Aorta (tissue), 5 donors: ENCODE data around the gene FOSL1. TPM values are rescaled to one million over a fixed set of nuclear protein-coding genes. Genes with fewer than 3 reads are reported as not detected.

Source experiments
- ATAC-seq: fragments of 200-7000 bp; cut with Tn5 transposase; one replicate; pipeline ENCODE4 v1.9.1; 2022; ENCODE audit warnings: moderate library complexity; ENCODE audit not compliant: low FRiP score
- DNase-seq, 2 donors: peaks; one replicate each; pipeline ENCODE4 v3.0.0-alpha.2; 2020
- H3K27ac ChIP-seq, 2 donors: one replicate each; pipeline ENCODE4 v1.5.1; 2013; ENCODE audit warnings: low read length in 2 of 2, mild to moderate bottlenecking in 2 of 2, moderate library complexity in 2 of 2, control low read depth in 1 of 2, inconsistent platforms in 1 of 2, low read depth in 1 of 2
- H3K27me3 ChIP-seq, 2 donors: one replicate each; pipeline ENCODE4 v1.6.1; 2013; ENCODE audit warnings: control low read depth in 1 of 2, low read length in 1 of 2, mild to moderate bottlenecking in 1 of 2, moderate library complexity in 1 of 2; ENCODE audit not compliant: insufficient read depth in 2 of 2, control insufficient read depth in 1 of 2
- H3K36me3 ChIP-seq, 2 donors: one replicate each; pipeline ENCODE4 v1.6.1; 2013; ENCODE audit warnings: control low read depth in 1 of 2, low read length in 1 of 2, mild to moderate bottlenecking in 1 of 2; ENCODE audit not compliant: insufficient read depth in 2 of 2, control insufficient read depth in 1 of 2
- H3K4me1 ChIP-seq, 2 donors: one replicate each; pipeline ENCODE4 v1.6.1; 2013; ENCODE audit warnings: low read length in 2 of 2, control low read depth in 1 of 2, mild to moderate bottlenecking in 1 of 2, moderate library complexity in 1 of 2; ENCODE audit not compliant: insufficient read depth in 2 of 2, control insufficient read depth in 1 of 2
- H3K4me3 ChIP-seq, 2 donors: one replicate each; pipeline ENCODE4 v1.5.1; 2013; ENCODE audit warnings: low read length in 2 of 2, control low read depth in 1 of 2, mild to moderate bottlenecking in 1 of 2
- H3K9me3 ChIP-seq: one replicate; pipeline ENCODE4 v1.6.1; 2013; ENCODE audit warnings: mild to moderate bottlenecking, low read length; ENCODE audit not compliant: control insufficient read depth
- WGBS, 2 donors: extraction: QIAGEN DNeasy Blood & Tissue Kit; methylation state at CpG; one replicate each; pipeline ENCODE4 v1.1.7; 2013; 5-methylcytosine and 5-hydroxymethylcytosine counted together
- intact Hi-C, 2 donors: fragments of 100-400 bp; cut with DNase I; formaldehyde crosslinking; loops; one replicate each; pipeline versions ENCODE4 v1.14.2 to v1.15.0; 2022
- polyA plus RNA-seq, 2 donors: library from polyadenylated mRNA; stranded (reverse); fragments of 200-250 nt; gene quantifications; one replicate each; pipeline ENCODE4 v1.2.3, GENCODE V29; 2013
- total RNA-seq, 2 donors: library from RNA; stranded (reverse); fragmentation: NEBNext Ultra II Directional; extraction: Animal tissue kit (Norgen Biotek cat#: 25700); gene quantifications; one replicate each; pipeline ENCODE4 v1.2.1, GENCODE V29; 2021
- donor health status: healthy with polysubstance abuse.
- donor health status: Bipolar disorder and iron deficiency.
- donor health status: DM: no; HTN: no; CAD: no.
- donor health status: DM: no; HTN: no; CAD: no.
- donor health status: DM: yes; HTN: yes; CAD: no.

The FOSL1 gene
- total and polyA plus RNA-seq, 4 donors, result 1.6 to 31.9 (median 6.8) TPM

DNA sequence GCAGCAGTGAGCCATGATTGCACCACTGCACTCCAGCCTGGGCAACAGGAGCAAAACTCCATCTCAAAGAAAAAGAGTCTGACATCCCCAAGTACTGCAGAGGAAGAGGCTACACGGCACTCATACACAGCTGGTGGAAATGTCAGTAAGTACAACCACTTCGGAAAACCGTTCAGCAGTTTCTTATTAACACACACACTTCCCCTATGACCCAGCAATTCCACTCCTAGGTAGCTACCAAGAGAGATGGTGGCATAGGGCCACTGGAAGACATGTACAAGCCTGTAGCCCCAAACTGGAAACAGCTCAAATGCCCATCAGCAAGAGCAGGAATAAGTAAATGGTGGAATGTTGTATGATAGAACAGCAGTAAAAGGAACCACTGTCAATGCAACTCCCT, 22.4 kb upstream of the FOSL1 start:
- Histone ChIP-seq H3K9me3 (no peaks in the 10 kb centered on the region), H3K27ac (no peak overlapping the region), H3K36me3 (no peaks in the 10 kb centered on the region), H3K27me3 (no peaks in the 10 kb centered on the region), H3K4me1 (no peaks in the 10 kb centered on the region), H3K4me3 (no peak overlapping the region)
- 87% methylated on average over 3 of the region's 3 CpGs for WGBS, 2 donors
- intact Hi-C loops, result loop anchor here in 1 of 2 donors (5.0 kb wide), 2 partner anchors 35 to 40 kb away; partner anchors contain the start of genes FIBP and SART1
- ATAC-seq (no peak), DNase-seq (no peak)

DNA sequence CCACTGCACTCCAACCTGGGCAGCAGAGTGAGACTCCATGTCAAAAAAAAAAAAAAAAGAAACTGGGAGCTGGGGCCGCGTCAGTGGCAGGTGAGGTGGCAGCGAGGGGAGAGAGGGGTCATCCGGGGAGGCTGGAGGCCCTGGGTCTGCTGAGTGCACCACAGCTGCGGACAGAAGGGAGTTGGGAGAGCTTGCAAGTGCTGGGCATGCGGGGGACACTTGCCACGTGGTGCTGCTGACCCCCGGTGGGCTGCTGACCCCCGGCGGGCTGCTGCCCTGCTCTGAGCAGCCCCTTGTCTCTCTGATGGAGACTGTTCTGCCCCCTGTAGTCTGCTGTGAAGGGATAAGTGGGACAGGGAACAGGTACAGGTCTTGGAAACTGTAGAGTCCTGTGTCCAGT, 21.7 kb upstream of the FOSL1 start:
- H3K27ac ChIP-seq, result no peak overlapping the region
- no peaks in the 10 kb centered on the region for H3K36me3 ChIP-seq
- no peak for DNase-seq
- ATAC-seq, result no peak
- intact Hi-C loops, result loop anchor here in 1 of 2 donors (5.0 kb wide), 2 partner anchors 35 to 40 kb away; partner anchors contain the start of genes FIBP and SART1
- no peak overlapping the region for H3K4me3 ChIP-seq
- no peaks in the 10 kb centered on the region for H3K4me1 ChIP-seq
- 88 to 90% methylated on average over 10 of the region's 10 CpGs for WGBS, 2 donors
- no peaks in the 10 kb centered on the region for H3K27me3 ChIP-seq
- no peaks in the 10 kb centered on the region for H3K9me3 ChIP-seq

DNA sequence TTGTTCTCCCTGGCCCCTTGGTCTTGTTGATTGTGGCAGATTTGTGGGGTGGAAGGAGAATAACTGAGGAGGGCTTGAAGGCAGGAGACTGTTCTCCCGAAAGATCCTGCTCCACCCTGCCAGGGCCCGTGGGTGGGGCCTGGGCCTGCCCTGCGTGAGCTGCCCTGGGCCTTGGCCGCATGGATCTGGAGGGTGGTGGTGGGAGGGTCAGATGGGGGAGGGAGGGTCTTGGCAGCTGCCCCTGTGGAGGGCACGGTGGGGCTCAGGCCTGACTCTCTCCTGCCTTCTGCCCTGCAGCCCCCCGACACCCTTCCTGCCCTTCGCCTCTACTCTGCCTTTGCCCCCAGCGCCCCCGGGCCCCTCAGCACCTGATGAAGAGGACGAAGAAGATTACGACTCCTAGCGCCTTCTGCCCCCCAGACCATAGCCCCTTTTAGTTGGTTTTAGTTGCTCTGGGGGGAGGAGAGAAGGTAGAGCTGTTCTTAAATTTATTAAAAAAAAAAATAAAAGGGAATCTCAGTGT, 20.9 kb upstream of the FOSL1 start:
- Histone ChIP-seq H3K27ac (no peak overlapping the region), H3K27me3 (no peaks in the 10 kb centered on the region), H3K9me3 (no peaks in the 10 kb centered on the region), H3K4me3 (no peak overlapping the region), H3K4me1 (no peaks in the 10 kb centered on the region), H3K36me3 (no peaks in the 10 kb centered on the region)
- no peak for DNase-seq
- no peak for ATAC-seq
- intact Hi-C loops, result loop anchor here in 1 of 2 donors (5.0 kb wide), 2 partner anchors 34 to 41 kb away; partner anchors contain the start of genes FIBP and SART1
- 63 to 71% methylated on average over 12 of the region's 12 CpGs for whole genome bisulfite sequencing, 2 donors

DNA sequence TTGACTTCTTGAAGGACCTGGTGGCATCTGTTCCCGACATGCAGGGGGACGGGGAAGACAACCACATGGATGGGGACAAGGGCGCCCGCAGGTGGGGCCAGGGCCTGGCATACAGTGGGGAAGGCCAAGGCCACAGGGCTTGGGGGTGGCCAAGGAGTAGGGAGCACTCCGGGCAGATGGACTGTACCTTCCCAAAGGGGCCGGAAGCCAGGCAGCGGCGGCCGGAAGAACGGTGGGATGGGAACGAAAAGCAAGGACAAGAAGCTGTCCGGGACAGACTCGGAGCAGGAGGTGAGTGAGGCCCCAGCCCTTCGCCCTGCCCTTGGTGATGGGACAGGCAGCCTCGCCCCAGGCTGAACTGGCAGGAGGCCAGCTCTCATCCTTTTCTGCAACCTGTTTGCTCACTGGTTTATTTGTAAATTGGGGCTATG, 20.2 kb upstream of the FOSL1 start:
- ATAC-seq (no peak), DNase-seq (no peak)
- Histone ChIP-seq H3K4me1 (peaks cover 0 to 1% of the 10 kb centered on the region in 2 donors), H3K27ac (no peak overlapping the region), H3K36me3 (no peaks in the 10 kb centered on the region), H3K9me3 (no peaks in the 10 kb centered on the region), H3K4me3 (peak overlapping the region in 1 of 2 donors; percentile 51), H3K27me3 (no peaks in the 10 kb centered on the region)
- intact Hi-C loops, result loop anchor here in 1 of 2 donors (5.0 kb wide), 2 partner anchors 33 to 42 kb away; partner anchors contain the start of genes FIBP and SART1
- WGBS, 2 donors, result 55 to 66% methylated on average over 15 of the region's 15 CpGs

DNA sequence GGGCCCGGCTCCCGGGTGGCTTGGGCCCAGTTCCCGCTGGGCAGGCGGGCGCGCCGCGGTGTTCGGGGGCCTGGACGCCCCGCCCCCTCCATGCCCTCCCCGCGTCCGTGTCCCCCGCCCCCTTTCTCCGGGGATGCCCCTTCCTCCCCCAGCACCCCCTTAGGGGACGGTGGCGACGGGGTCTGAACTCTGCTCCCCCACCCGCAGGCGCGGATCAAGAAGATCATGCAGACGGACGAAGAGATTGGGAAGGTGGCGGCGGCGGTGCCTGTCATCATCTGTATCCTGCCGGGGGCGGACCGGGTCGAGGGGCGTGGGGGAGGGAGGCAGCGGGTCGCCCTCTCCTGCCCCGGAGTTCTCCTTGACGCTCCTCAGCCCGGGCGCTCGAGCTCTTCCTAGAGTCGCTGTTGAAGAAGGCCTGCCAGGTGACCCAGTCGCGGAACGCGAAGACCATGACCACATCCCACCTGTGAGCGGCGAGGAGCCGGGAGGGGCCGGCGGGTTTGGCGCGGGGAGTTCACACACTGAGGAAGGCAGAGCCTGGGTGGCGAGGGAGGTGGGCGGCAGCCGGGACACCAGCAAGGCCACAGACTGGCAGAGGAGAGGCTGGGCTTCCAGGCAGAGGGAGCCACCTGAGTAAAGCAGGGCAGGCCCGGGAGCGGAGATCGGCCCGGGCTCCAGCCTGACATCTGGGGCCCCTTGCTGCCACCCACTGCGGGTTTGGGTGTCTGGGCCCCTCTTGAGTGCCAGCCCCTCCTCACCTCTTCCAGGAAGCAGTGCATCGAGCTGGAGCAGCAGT, 19.6 kb upstream of the FOSL1 start:
- 0 to 1% methylated on average over 51 to 60 of the region's 60 CpGs for WGBS, 2 donors
- H3K9me3 ChIP-seq, result no peaks in the 10 kb centered on the region
- peak; percentile 42 for ATAC-seq
- peaks cover 0 to 1% of the 10 kb centered on the region in 2 donors for H3K4me1 ChIP-seq
- DNase-seq, result peak in 1 of 2 donors; percentile 77
- intact Hi-C loops, result loop anchor here (1.0 to 5.0 kb wide), 5 partner anchors 31 to 61 kb away; partner anchors contain the start of genes FIBP (in 2 of the 2), SART1 (in 2 of the 2) and CFL1 (in 1 of the 2)
- H3K4me3 ChIP-seq, result peak overlapping the region; percentile 51 to 64
- no peaks in the 10 kb centered on the region for H3K27me3 ChIP-seq
- H3K36me3 ChIP-seq, result no peaks in the 10 kb centered on the region
- peak overlapping the region in 1 of 2 donors; percentile 74 for H3K27ac ChIP-seq

DNA sequence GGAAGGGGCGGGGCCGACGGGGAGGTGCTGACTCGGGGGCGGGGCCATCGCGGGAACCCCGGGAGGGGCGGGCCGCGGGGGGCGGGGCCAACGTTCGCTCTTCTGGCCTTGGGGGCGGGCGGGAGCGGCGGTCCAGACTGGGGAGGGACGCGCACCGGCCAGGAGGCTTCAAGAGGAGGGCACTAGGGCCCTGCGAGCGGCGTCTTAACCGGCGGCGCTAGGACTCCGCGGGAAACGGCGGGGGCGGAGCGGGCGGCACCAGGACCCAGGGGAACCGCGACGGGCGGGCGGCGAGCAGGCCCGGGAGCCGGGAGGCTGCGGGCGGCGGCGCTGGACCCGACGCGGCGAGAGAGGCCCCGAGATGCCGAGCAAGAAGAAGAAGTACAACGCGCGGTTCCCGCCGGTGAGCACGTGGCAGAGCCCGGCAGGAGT, 19.0 kb upstream of the FOSL1 start, which contains the start of gene DRAP1:
TSS of gene DRAP1 (plus strand) at position 286 of the 432 bp plus-strand sequence. CDS start at position 362, 76 bp downstream.
- Histone ChIP-seq H3K27me3 (no peaks in the 10 kb centered on the region), H3K9me3 (no peaks in the 10 kb centered on the region), H3K4me3 (peak within 1 kb of the TSS; percentile 68 to 89), H3K27ac (peak within 1 kb of the TSS; percentile 83 to 91), H3K36me3 (no peaks in the 10 kb centered on the region), H3K4me1 (peaks cover 0 to 1% of the 10 kb centered on the region in 2 donors)
- intact Hi-C loops, result loop anchor here in 1 of 2 donors (1.0 to 2.0 kb wide), 3 partner anchors 30 to 61 kb away; partner anchors contain the start of genes CFL1, FIBP and SART1
- WGBS, 2 donors, result 1 to 2% methylated on average over 18 to 59 of the region's 59 CpGs
- ATAC-seq, result peak; percentile 95
- peak; percentile 99 to 100 for DNase-seq

DNA sequence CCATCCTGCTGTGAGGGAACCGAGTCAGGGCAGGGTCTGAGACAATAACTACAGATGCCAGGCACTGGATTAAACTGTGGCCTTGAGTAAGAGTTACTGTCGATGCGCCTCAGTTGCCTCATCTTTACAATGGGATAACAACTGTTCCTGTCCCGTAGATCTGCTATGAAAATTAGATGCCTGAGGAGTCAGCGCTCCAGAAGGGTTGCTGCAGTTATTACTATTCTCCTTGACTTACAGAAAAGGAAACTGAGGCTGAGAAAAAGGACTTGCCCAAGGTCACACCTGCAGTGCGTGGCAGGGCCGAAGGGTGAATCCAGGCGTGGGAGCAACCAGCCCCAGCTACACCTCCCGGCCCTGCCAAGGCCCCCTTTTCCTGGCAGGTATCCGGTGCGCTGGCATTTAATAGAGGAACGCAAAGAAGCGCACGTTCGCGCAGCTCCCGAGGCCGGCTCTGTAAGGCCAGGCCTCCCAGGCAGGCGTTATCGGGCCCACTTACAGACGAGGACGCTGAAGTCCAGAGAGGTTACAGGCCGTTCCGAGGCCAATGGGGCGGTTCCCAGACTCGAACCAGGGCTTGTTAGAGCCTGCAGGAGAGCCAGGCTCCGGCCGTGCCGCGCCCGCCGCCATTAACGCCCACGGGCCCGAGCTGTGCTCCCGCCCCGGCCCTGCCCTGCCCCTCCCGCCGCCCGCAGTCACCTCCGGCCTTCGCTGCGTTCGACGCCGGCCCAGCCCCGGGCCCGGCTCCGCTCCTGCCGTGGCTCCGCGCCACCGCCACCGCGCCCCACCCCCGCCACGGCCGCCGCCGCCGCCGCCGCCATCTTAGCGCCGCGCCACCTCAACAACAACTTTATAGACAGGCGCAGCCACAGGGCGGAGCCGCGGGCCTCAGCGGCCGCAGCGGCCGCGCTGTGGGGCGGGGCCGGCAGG, 18.3 kb upstream of the FOSL1 start, which contains the start of gene C11orf68:
TSS of gene C11orf68 (minus strand) at position 852 of the 930 bp plus-strand sequence. CDS start at position 821, 31 bp downstream.
- Histone ChIP-seq H3K4me3 (peak within 1 kb of the TSS; percentile 68 to 89), H3K36me3 (no peaks in the 10 kb centered on the region), H3K9me3 (no peaks in the 10 kb centered on the region), H3K4me1 (peaks cover 0 to 1% of the 10 kb centered on the region in 2 donors), H3K27me3 (no peaks in the 10 kb centered on the region), H3K27ac (peak within 1 kb of the TSS; percentile 83 to 91)
- WGBS, 2 donors, result 3 to 4% methylated on average over 71 to 77 of the region's 77 CpGs
- DNase-seq (peak in 1 of 2 donors; percentile 66), ATAC-seq (no peak)
- intact Hi-C loops, result loop anchor here in 1 of 2 donors (1.0 to 2.0 kb wide), 3 partner anchors 30 to 60 kb away; partner anchors contain the start of genes CFL1, FIBP and SART1
